ENCODE data around the gene ROBO1.

The ROBO1 gene

GRCh38 chr3:78967061-78967460 lies 800.7 kb downstream of the ROBO1 start:
- H3K4me3 ChIP-seq (ENCODE audit: control insufficient read depth, low read depth, low read length) = no peak overlapping the region
- no peak for DNase-seq (ENCODE audit: low read depth)
- TF ChIP-seq CTCF (conservative IDR thresholded peaks at IDR 0.05; ENCODE audit: control insufficient read depth, insufficient read depth, low read depth, low read length) = no peak

GRCh38 chr3:78963771-78964170 lies 804.0 kb downstream of the ROBO1 start:
- no peak for DNase-seq (ENCODE audit: low read depth)
- no peak for TF ChIP-seq CTCF (conservative IDR thresholded peaks at IDR 0.05; ENCODE audit: control insufficient read depth, insufficient read depth, low read depth, low read length)
- no peak overlapping the region for H3K4me3 ChIP-seq (ENCODE audit: control insufficient read depth, low read depth, low read length)

DNA sequence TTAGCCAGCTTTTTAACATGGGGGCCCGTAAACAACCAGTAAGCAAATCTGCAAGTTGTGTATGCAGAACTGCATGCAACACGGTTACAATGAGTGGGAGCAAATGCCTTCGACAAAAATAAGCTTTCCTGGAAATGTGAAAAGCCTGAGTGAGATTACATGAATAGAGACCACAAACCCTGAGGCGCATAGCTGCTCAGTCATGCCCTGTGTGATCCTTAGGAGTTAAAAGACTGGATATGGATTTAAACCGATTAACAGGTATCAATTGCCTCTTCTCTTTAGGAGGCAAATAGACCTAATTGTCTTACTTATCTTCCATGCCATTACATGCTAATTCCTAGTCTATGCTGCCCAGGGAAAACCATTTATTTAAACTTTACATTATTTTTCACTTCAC lies 810.3 kb downstream of the ROBO1 start:
- TF ChIP-seq CTCF (conservative IDR thresholded peaks at IDR 0.05; ENCODE audit: control insufficient read depth, insufficient read depth, low read depth, low read length) = no peak
- no peak for DNase-seq (ENCODE audit: low read depth)
- no peak overlapping the region for H3K4me3 ChIP-seq (ENCODE audit: control insufficient read depth, low read depth, low read length)

- H3K4me3 ChIP-seq (ENCODE audit: control insufficient read depth, low read depth, low read length) = no peak overlapping the region
- TF ChIP-seq CTCF (conservative IDR thresholded peaks at IDR 0.05; ENCODE audit: control insufficient read depth, insufficient read depth, low read depth, low read length) = no peak
- no peak for DNase-seq (ENCODE audit: low read depth)
Observed at GRCh38 chr3:78951342-78951945, 816.4 kb downstream of the ROBO1 start.

DNA sequence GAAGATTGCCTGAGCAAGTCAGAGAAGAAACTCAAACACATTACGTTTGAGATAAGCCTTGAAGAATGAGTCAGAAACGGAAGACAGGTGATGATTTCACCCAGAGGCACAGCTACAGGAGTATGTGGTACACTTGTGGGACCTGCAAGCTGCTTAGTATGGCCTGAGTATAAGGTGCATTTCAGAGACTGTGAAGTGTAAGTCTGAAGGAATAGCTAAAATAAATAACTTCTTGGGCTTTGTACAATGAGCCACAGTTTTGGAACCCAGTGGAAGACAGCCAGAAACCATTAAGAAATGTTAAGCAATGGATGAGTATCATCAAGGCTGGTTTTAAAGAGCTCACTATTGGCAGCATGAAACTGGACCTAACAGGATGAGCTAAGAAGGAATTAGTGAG lies 826.2 kb downstream of the ROBO1 start:
- no peak for TF ChIP-seq CTCF (conservative IDR thresholded peaks at IDR 0.05; ENCODE audit: control insufficient read depth, insufficient read depth, low read depth, low read length)
- peak; percentile 95 for DNase-seq (ENCODE audit: low read depth)
- H3K4me3 ChIP-seq (ENCODE audit: control insufficient read depth, low read depth, low read length) = no peak overlapping the region

DNA sequence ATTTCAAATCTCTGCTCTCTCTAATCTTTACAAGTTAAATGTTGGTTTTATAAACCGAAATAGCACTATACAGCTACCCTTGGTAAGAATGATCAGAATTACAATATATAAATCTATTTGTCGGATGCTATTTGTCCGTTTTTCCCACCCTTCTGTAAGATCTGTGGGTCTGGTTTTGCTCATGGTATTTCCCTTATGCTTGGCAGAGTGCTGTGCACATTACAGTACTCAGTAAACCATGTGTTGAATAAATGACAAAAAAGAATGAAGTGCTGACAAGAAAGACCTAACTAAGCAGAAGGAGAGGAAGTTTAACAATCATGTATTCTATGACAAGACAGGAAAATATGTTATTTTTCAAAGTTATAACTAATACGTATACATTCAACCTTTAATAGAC lies 827.2 kb downstream of the ROBO1 start:
- no peak for TF ChIP-seq CTCF (conservative IDR thresholded peaks at IDR 0.05; ENCODE audit: control insufficient read depth, insufficient read depth, low read depth, low read length)
- DNase-seq (ENCODE audit: low read depth) = no peak
- no peak overlapping the region for H3K4me3 ChIP-seq (ENCODE audit: control insufficient read depth, low read depth, low read length)

DNA sequence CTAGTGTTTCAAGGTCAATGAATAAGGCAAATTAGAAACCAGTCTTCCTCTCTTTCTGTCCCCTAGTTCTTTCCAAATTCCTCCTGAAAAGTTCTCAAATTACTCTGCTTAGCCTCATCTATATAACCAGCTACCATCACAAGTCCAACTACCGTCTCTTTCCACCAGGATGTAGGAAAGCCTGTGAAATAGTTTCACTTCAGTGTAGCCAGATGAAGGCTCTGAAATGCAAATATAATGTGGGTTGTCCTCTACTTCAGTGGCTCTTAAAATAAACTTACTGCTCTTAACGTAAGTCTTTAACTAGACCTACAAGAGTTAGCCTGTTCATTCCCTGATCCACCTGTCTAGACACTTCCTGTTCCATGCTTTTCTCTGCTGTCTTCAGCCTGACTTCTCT lies 827.7 kb downstream of the ROBO1 start:
- DNase-seq (ENCODE audit: low read depth) = no peak
- no peak for TF ChIP-seq CTCF (conservative IDR thresholded peaks at IDR 0.05; ENCODE audit: control insufficient read depth, insufficient read depth, low read depth, low read length)
- H3K4me3 ChIP-seq (ENCODE audit: control insufficient read depth, low read depth, low read length) = no peak overlapping the region
